ENCODE measurements around the gene OR5D16.
A peak's percentile ranks its signal among the peaks of the same experiment; 100 is the strongest.
"Not testable (repeated sequence)": the region's sequence is repeated elsewhere in the genome, so short reads cannot be mapped to it uniquely, and the experiment has no call there.

The OR5D16 gene

GRCh38 chr11:55847453-55847852, 8.9 kb downstream of the OR5D16 start:
- TF ChIP-seq CTCF (conservative IDR thresholded peaks at IDR 0.05) = no peak
- no peak for TF ChIP-seq ZFX (IDR thresholded peaks at IDR 0.05)
- no peak overlapping the region for H3K27ac ChIP-seq

- no peak overlapping the region for H3K27ac ChIP-seq
- no peak for TF ChIP-seq CTCF (conservative IDR thresholded peaks at IDR 0.05)
- no peak for TF ChIP-seq ZFX (IDR thresholded peaks at IDR 0.05)
Observed at GRCh38 chr11:55849037-55849436, 10.5 kb downstream of the OR5D16 start.

GRCh38 chr11:55852141-55852540, 13.6 kb downstream of the OR5D16 start:
- TF ChIP-seq ZFX (IDR thresholded peaks at IDR 0.05) (no peak), CTCF (conservative IDR thresholded peaks at IDR 0.05) (no peak)

GRCh38 chr11:55854704-55855103, 16.2 kb downstream of the OR5D16 start:
- TF ChIP-seq ZFX (IDR thresholded peaks at IDR 0.05) (no peak), CTCF (conservative IDR thresholded peaks at IDR 0.05) (no peak)
- no peak overlapping the region for H3K27ac ChIP-seq

More at GRCh38 chr11:55852141-55852540, 13.6 kb downstream of the OR5D16 start:
- no peak overlapping the region for H3K27ac ChIP-seq

GRCh38 chr11:55867354-55867753, 28.8 kb downstream of the OR5D16 start:
- not testable (repeated sequence) for H3K27ac ChIP-seq

DNA sequence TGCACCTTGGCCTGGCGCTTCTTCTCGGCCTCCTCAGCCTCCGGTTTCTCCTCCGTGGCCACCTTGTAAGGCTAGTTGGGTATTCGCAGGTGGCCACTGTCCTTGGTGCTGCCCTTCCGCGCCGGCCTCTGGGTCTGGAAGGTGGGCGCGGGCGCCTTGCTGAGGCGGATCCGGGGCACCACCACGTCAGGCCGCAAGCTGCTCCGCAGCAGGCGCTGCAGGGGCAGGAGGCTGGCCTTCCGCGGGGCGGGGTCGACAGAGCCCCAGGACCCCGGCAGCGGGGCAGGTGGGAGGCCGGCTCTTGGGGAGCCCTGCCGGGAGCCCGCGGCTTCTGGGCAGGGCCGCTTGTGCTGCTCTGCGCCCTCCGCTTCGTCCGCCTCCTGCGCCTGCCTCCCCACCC, 34.2 kb downstream of the OR5D16 start:
- H3K27ac ChIP-seq = not testable (repeated sequence)

- peak; percentile 33 for TF ChIP-seq CTCF (conservative IDR thresholded peaks at IDR 0.05)
- not testable (repeated sequence) for H3K27ac ChIP-seq
Observed at GRCh38 chr11:55873146-55873545, 34.6 kb downstream of the OR5D16 start.

- H3K27ac ChIP-seq = not testable (repeated sequence)
Observed at GRCh38 chr11:55882997-55883396, 44.4 kb downstream of the OR5D16 start, which contains the start of gene TRIM51. TRIM51 (plus strand) TSS chr11:55883297; CDS start chr11:55885429, 2,132 bp downstream.

- not testable (repeated sequence) for H3K27ac ChIP-seq
Observed at GRCh38 chr11:55884995-55885394, 46.4 kb downstream of the OR5D16 start.

DNA sequence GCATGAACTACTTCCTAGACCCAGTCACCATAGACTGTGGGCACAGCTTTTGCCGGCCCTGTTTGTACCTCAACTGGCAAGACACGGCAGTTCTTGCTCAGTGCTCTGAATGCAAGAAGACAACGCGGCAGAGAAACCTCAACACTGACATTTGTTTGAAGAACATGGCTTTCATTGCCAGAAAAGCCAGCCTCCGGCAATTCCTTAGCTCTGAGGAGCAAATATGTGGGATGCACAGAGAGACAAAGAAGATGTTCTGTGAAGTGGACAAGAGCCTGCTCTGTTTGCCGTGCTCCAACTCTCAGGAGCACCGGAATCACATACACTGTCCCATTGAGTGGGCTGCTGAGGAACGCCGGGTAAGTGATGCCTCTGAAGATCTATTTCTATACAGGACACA, 46.9 kb downstream of the OR5D16 start:
- H3K27ac ChIP-seq = not testable (repeated sequence)
